ENCODE results near the gene TMEM271. TPM values are rescaled to one million over a fixed set of nuclear protein-coding genes. Genes with fewer than 3 reads are reported as not detected.
"Not testable (repeated sequence)": the region's sequence is repeated elsewhere in the genome, so short reads cannot be mapped to it uniquely, and the experiment has no call there.

Gene TMEM271
- total and polyA plus RNA-seq, 4 donors, result not detected

GRCh38 chr4:566035-566434 is 10.1 kb downstream of the TMEM271 start:
- Histone ChIP-seq H3K9me3 (ENCODE audit: control insufficient read depth in 4 of 4, low read length in 3 of 4) (no peaks in the 10 kb centered on the region), H3K36me3 (ENCODE audit: control insufficient read depth in 4 of 4, insufficient read depth in 3 of 4, low read depth in 1 of 4, low read length in 3 of 4) (no peaks in the 10 kb centered on the region), H3K4me1 (ENCODE audit: control insufficient read depth in 4 of 4, insufficient read depth in 4 of 4, low read length in 3 of 4) (no peaks in the 10 kb centered on the region), H3K9ac (ENCODE audit: low read depth in 1 of 2, low read length in 2 of 2) (no peak overlapping the region), H3K27me3 (ENCODE audit: control insufficient read depth in 4 of 4, insufficient read depth in 4 of 4, low read length in 3 of 4) (peaks cover 0 to 4% (median under 1%) of the 10 kb centered on the region in 4 donors), H3K4me3 (ENCODE audit: low read depth in 1 of 3, low read length in 3 of 3) (no peak overlapping the region), H3K27ac (ENCODE audit: low read depth in 1 of 2, low read length in 2 of 2) (no peak overlapping the region)
- 90% methylated on average over 7 of the region's 7 CpGs for WGBS
- no peak for TF ChIP-seq YY1 (IDR thresholded peaks at IDR 0.05)
- TF ChIP-seq RXRA (IDR thresholded peaks at IDR 0.05), result no peak
- TF ChIP-seq SP1 (IDR thresholded peaks at IDR 0.05), result no peak
- TF ChIP-seq JUND (IDR thresholded peaks at IDR 0.05), result no peak
- no peak for TF ChIP-seq FOXA2 (IDR thresholded peaks at IDR 0.05)
- TF ChIP-seq EGR1 (IDR thresholded peaks at IDR 0.05; ENCODE audit: low read depth in 2 of 2), result no peak
- TF ChIP-seq CTCF (IDR thresholded peaks at IDR 0.05; ENCODE audit: low read depth, low read length, missing input control), result no peak
- no peak for TF ChIP-seq TAF1 (conservative IDR thresholded peaks at IDR 0.05)
- TF ChIP-seq ZBTB33 (IDR thresholded peaks at IDR 0.05), result no peak
- no peak for TF ChIP-seq GABPA (IDR thresholded peaks at IDR 0.05 in 1 of 2, conservative IDR thresholded peaks at IDR 0.05 in 1 of 2)
- no peak for TF ChIP-seq HNF4G (IDR thresholded peaks at IDR 0.05)
- TF ChIP-seq NR2F2 (IDR thresholded peaks at IDR 0.05), result no peak
- no peak for DNase-seq (ENCODE audit: low spot score)

GRCh38 chr4:565614-566013 is 10.5 kb downstream of the TMEM271 start:
- H3K27me3 ChIP-seq (ENCODE audit: control insufficient read depth in 4 of 4, insufficient read depth in 4 of 4, low read length in 3 of 4); DNase-seq (ENCODE audit: low spot score); H3K4me1 ChIP-seq (ENCODE audit: control insufficient read depth in 4 of 4, insufficient read depth in 4 of 4, low read length in 3 of 4); H3K9me3 ChIP-seq (ENCODE audit: control insufficient read depth in 4 of 4, low read length in 3 of 4); H3K27ac ChIP-seq (ENCODE audit: low read depth in 1 of 2, low read length in 2 of 2); H3K9ac ChIP-seq (ENCODE audit: low read depth in 1 of 2, low read length in 2 of 2); H3K4me3 ChIP-seq (ENCODE audit: low read depth in 1 of 3, low read length in 3 of 3); H3K36me3 ChIP-seq (ENCODE audit: control insufficient read depth in 4 of 4, insufficient read depth in 3 of 4, low read depth in 1 of 4, low read length in 3 of 4): not testable (repeated sequence)
- 82% methylated on average over 1 of the region's 1 CpG for WGBS

- not testable (repeated sequence) for H3K9me3 ChIP-seq (ENCODE audit: control insufficient read depth in 4 of 4, low read length in 3 of 4); H3K9ac ChIP-seq (ENCODE audit: low read depth in 1 of 2, low read length in 2 of 2); H3K27ac ChIP-seq (ENCODE audit: low read depth in 1 of 2, low read length in 2 of 2); H3K27me3 ChIP-seq (ENCODE audit: control insufficient read depth in 4 of 4, insufficient read depth in 4 of 4, low read length in 3 of 4); H3K4me1 ChIP-seq (ENCODE audit: control insufficient read depth in 4 of 4, insufficient read depth in 4 of 4, low read length in 3 of 4); H3K4me3 ChIP-seq (ENCODE audit: low read depth in 1 of 3, low read length in 3 of 3); DNase-seq (ENCODE audit: low spot score); H3K36me3 ChIP-seq (ENCODE audit: control insufficient read depth in 4 of 4, insufficient read depth in 3 of 4, low read depth in 1 of 4, low read length in 3 of 4)
- WGBS, result 79% methylated on average over 2 of the region's 2 CpGs
These were observed 13.6 kb downstream of the TMEM271 start for GRCh38 chr4:562458-562857.

All from liver (tissue), 9 donors.